Karpas-422 (cell line): Measurements from ENCODE around the gene FILIP1L. TPM values are rescaled to one million over a fixed set of nuclear protein-coding genes. Genes with fewer than 3 reads are reported as not detected.

Experiments used
- DNase-seq: peaks from one replicate; pipeline ENCODE4 v3.0.0-alpha.2; 2015
- H2AFZ ChIP-seq: fragments of 200-600 bp; sonication (generic); 2 replicates; pipeline ENCODE4 v1.6.1; 2014; ENCODE audit warnings: antibody characterized with exemption, low read length, mixed read lengths
- H3K27ac ChIP-seq: fragments of 200-600 bp; sonication (generic); 2 replicates; pipeline ENCODE4 v1.5.1; 2014; ENCODE audit warnings: mild to moderate bottlenecking, low read length, moderate library complexity
- H3K27me3 ChIP-seq: fragments of 200-600 bp; sonication (generic); 2 replicates; pipeline ENCODE4 v1.6.1; 2014; ENCODE audit warnings: low read length, mixed read lengths
- H3K36me3 ChIP-seq: fragments of 200-600 bp; sonication (generic); 2 replicates; pipeline ENCODE4 v1.6.1; 2014; ENCODE audit warnings: low read length, mixed read lengths; ENCODE audit not compliant: insufficient read depth
- H3K4me1 ChIP-seq: fragments of 200-600 bp; sonication (generic); 2 replicates; pipeline ENCODE4 v1.6.1; 2014; ENCODE audit warnings: mild to moderate bottlenecking, low read length, mixed read lengths
- H3K4me2 ChIP-seq: fragments of 200-600 bp; sonication (generic); 2 replicates; pipeline ENCODE4 v1.6.1; 2014; ENCODE audit warnings: low read length, low read depth, mild to moderate bottlenecking; ENCODE audit not compliant: poor library complexity, severe bottlenecking
- H3K4me3 ChIP-seq: fragments of 200-600 bp; sonication (generic); 2 replicates; pipeline ENCODE4 v1.5.1; 2014; ENCODE audit warnings: mild to moderate bottlenecking, antibody characterized with exemption, low read length, mixed read lengths
- H3K79me2 ChIP-seq: fragments of 200-600 bp; sonication (generic); 2 replicates; pipeline ENCODE4 v1.6.1; 2014; ENCODE audit warnings: mild to moderate bottlenecking, low read length, mixed read lengths
- H3K9ac ChIP-seq: fragments of 200-600 bp; sonication (generic); 2 replicates; pipeline ENCODE4 v1.6.0; 2014; ENCODE audit warnings: low read length
- H3K9me2 ChIP-seq: fragments of 200-600 bp; sonication (generic), shearing (Covaris generic); replicated peaks from 2 replicates; pipeline ENCODE4 v1.6.0; 2014; ENCODE audit warnings: mild to moderate bottlenecking, low read length, moderate library complexity; ENCODE audit not compliant: insufficient read depth
- H3K9me3 ChIP-seq: fragments of 300-700, 200-600 bp; sonication (generic); 2 replicates; pipeline ENCODE4 v1.6.1; 2014; ENCODE audit warnings: low read length, mixed read lengths
- H4K20me1 ChIP-seq: fragments of 200-600 bp; sonication (generic); 2 replicates; pipeline ENCODE4 v1.6.1; 2014; ENCODE audit warnings: mild to moderate bottlenecking, antibody characterized with exemption, low read length, low read depth; ENCODE audit not compliant: insufficient read depth
- total RNA-seq: library from RNA; depleted of rRNA; stranded (reverse); fragments of >200 nt; shearing (Covaris generic); gene quantifications from 2 replicates; pipeline ENCODE4 v1.2.3, GENCODE V29; 2014; ENCODE audit warnings: low replicate concordance

Gene FILIP1L
- total RNA-seq, 1 experiment from 2014 or later, result 0.37 TPM

- no peaks in the 10 kb centered on the region for H3K9me3 ChIP-seq
- H3K27ac ChIP-seq, result no peak overlapping the region
- H3K4me2 ChIP-seq, result no peak overlapping the region
- no peak overlapping the region for H2AFZ ChIP-seq
- no peaks in the 10 kb centered on the region; the same call in 1 of the 2 replicates for H3K79me2 ChIP-seq
- no peak overlapping the region for H3K4me3 ChIP-seq
- H3K27me3 ChIP-seq, result no peaks in the 10 kb centered on the region
- H3K9me2 ChIP-seq, result no peaks in the 10 kb centered on the region
- peaks cover 13% of the 10 kb centered on the region; the same call in 1 of the 2 replicates for H4K20me1 ChIP-seq
- no peaks in the 10 kb centered on the region for H3K4me1 ChIP-seq
- no peak for DNase-seq
- H3K36me3 ChIP-seq, result no peaks in the 10 kb centered on the region
- no peak overlapping the region for H3K9ac ChIP-seq
Measured at GRCh38 chr3:99953596-99953995, 160.7 kb downstream of the FILIP1L start.

- H3K4me1 ChIP-seq, result no peaks in the 10 kb centered on the region
- no peaks in the 10 kb centered on the region; the same call in 1 of the 2 replicates for H3K79me2 ChIP-seq
- H3K27me3 ChIP-seq, result no peaks in the 10 kb centered on the region
- DNase-seq, result no peak
- no peak overlapping the region for H3K27ac ChIP-seq
- H3K9ac ChIP-seq, result no peak overlapping the region
- H2AFZ ChIP-seq, result no peak overlapping the region
- H3K36me3 ChIP-seq, result no peaks in the 10 kb centered on the region
- no peaks in the 10 kb centered on the region for H3K9me2 ChIP-seq
- H3K4me3 ChIP-seq, result no peak overlapping the region
- no peaks in the 10 kb centered on the region for H3K9me3 ChIP-seq
- peaks cover 13% of the 10 kb centered on the region; the same call in 1 of the 2 replicates for H4K20me1 ChIP-seq
- no peak overlapping the region for H3K4me2 ChIP-seq
Measured at GRCh38 chr3:99952306-99952705, 162.0 kb downstream of the FILIP1L start.

DNA sequence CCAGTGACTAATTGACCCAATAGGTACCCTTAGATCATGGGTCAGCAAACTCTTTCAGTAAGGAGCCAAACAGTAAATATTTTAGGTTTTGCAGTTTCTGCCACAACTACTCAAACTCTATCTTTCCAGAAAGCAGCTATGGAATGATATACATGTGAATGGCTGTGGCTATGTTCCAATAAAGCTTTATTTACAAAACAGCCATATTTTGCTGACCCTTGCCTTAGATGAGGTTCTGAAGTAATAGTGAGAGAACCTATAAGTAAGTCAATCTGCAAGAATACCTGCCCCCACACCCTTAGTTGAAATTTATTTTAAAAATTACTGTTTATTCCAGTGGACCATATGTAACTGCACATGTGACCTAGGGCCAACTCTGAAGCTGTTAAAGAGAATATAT lies 162.6 kb downstream of the FILIP1L start:
- Histone ChIP-seq H3K4me3 (no peak overlapping the region), H3K36me3 (no peaks in the 10 kb centered on the region), H3K27me3 (no peaks in the 10 kb centered on the region), H3K4me1 (no peaks in the 10 kb centered on the region), H3K9me2 (no peaks in the 10 kb centered on the region), H3K9ac (no peak overlapping the region), H3K27ac (no peak overlapping the region), H2AFZ (no peak overlapping the region), H3K79me2 (no peaks in the 10 kb centered on the region; the same call in 1 of the 2 replicates), H4K20me1 (peaks cover 13% of the 10 kb centered on the region; the same call in 1 of the 2 replicates), H3K4me2 (no peak overlapping the region), H3K9me3 (no peaks in the 10 kb centered on the region)
- no peak for DNase-seq

DNA sequence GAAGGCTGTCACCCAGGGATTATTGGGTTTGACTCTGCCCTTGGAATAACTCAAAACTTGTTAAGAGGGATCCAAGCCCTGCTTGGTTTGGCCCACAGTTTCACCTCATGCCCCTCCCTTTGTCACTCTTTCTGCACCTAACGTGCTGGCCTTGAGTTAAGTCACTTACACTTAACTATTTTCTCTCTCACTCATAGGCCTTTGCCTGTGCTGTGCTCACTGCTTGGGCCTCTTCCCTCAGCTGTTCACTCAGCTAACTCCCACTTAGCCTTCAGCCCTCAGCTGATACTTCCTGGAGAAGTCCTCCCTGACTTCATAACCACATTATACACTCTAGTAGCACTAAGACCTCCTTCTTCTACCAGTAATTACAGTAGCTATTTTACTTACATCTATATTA lies 163.4 kb downstream of the FILIP1L start:
- Histone ChIP-seq H3K9me3 (no peaks in the 10 kb centered on the region), H3K36me3 (no peaks in the 10 kb centered on the region), H3K27ac (no peak overlapping the region), H3K27me3 (no peaks in the 10 kb centered on the region), H3K4me1 (no peaks in the 10 kb centered on the region), H3K4me2 (no peak overlapping the region), H3K4me3 (no peak overlapping the region), H3K9ac (no peak overlapping the region), H3K79me2 (no peaks in the 10 kb centered on the region; the same call in 1 of the 2 replicates), H4K20me1 (peaks cover 13% of the 10 kb centered on the region; the same call in 1 of the 2 replicates), H3K9me2 (no peaks in the 10 kb centered on the region), H2AFZ (no peak overlapping the region)
- no peak for DNase-seq

GRCh38 chr3:99949956-99950670 lies 164.2 kb downstream of the FILIP1L start:
- no peak overlapping the region for H3K4me2 ChIP-seq
- no peak overlapping the region for H3K27ac ChIP-seq
- no peak for DNase-seq
- no peaks in the 10 kb centered on the region for H3K9me3 ChIP-seq
- H3K27me3 ChIP-seq, result no peaks in the 10 kb centered on the region
- H3K4me3 ChIP-seq, result no peak overlapping the region
- peaks cover 17% of the 10 kb centered on the region; the same call in 1 of the 2 replicates for H4K20me1 ChIP-seq
- no peaks in the 10 kb centered on the region for H3K79me2 ChIP-seq
- no peaks in the 10 kb centered on the region for H3K36me3 ChIP-seq
- H2AFZ ChIP-seq, result no peak overlapping the region
- no peaks in the 10 kb centered on the region for H3K9me2 ChIP-seq
- no peaks in the 10 kb centered on the region for H3K4me1 ChIP-seq
- no peak overlapping the region for H3K9ac ChIP-seq

DNA sequence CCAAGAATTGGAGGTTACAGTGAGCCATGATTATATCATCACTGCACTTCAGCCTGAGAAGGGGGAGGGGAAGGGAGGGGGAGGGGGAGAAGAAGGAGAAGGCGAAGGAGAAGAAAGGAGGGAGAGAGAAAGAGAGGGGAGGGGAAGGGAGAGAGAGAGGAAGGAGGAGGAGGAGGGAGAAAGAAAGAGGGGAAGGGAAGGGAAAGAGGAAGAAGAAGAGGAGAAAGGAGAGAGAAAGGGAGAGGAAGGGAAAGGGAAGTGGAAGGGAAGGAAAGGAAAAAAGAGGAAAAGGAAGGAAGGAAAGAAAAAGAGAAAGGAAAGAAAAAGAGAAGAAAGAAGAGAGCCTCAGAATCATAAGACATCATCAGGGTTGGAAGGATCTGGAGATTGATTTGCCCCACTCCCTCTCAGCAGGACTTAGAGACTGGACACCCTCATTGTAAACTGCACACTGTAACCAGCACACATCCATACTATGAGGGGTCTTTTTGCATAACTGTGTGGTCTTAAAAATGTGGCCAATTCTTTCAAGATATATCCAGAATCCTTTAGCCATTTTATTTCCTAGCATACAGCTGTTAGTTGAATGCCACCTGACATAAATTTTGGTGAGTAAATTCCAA lies 165.7 kb downstream of the FILIP1L start:
- H3K27ac ChIP-seq, result no peak overlapping the region
- no peaks in the 10 kb centered on the region for H3K4me1 ChIP-seq
- H3K4me3 ChIP-seq, result no peak overlapping the region
- H3K9me2 ChIP-seq, result no peaks in the 10 kb centered on the region
- no peaks in the 10 kb centered on the region for H3K27me3 ChIP-seq
- no peaks in the 10 kb centered on the region for H3K9me3 ChIP-seq
- H4K20me1 ChIP-seq, result peaks cover 16% of the 10 kb centered on the region; the same call in 1 of the 2 replicates
- no peak for DNase-seq
- H3K36me3 ChIP-seq, result no peaks in the 10 kb centered on the region
- no peaks in the 10 kb centered on the region for H3K79me2 ChIP-seq
- no peak overlapping the region for H2AFZ ChIP-seq
- H3K9ac ChIP-seq, result no peak overlapping the region
- no peak overlapping the region for H3K4me2 ChIP-seq

DNA sequence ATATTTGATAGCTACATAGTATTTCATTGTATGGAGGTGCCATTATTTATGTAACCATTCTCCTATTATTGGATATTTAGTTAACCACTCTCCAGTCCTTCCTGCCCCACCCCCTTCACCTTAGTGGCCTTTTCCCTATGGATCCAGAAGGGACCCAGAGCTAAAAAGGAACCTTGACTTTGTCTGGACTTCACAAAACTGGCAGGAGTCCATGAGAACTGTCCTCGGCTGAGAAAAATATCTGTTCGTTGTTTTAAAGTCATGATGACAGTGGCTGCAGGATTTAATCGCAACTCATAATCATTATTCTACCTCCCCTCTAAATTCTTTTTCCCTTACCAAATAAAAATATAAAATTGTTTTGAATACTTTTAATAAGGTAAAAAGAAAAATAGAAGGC lies 166.9 kb downstream of the FILIP1L start:
- no peak overlapping the region for H3K9ac ChIP-seq
- H3K4me1 ChIP-seq, result no peaks in the 10 kb centered on the region
- H3K27me3 ChIP-seq, result no peaks in the 10 kb centered on the region
- peaks cover 11% of the 10 kb centered on the region; the same call in 1 of the 2 replicates for H4K20me1 ChIP-seq
- no peak overlapping the region for H3K4me3 ChIP-seq
- no peaks in the 10 kb centered on the region for H3K9me3 ChIP-seq
- no peaks in the 10 kb centered on the region for H3K79me2 ChIP-seq
- no peaks in the 10 kb centered on the region for H3K9me2 ChIP-seq
- no peaks in the 10 kb centered on the region for H3K36me3 ChIP-seq
- H3K27ac ChIP-seq, result no peak overlapping the region
- H3K4me2 ChIP-seq, result no peak overlapping the region
- no peak for DNase-seq
- no peak overlapping the region for H2AFZ ChIP-seq

DNA sequence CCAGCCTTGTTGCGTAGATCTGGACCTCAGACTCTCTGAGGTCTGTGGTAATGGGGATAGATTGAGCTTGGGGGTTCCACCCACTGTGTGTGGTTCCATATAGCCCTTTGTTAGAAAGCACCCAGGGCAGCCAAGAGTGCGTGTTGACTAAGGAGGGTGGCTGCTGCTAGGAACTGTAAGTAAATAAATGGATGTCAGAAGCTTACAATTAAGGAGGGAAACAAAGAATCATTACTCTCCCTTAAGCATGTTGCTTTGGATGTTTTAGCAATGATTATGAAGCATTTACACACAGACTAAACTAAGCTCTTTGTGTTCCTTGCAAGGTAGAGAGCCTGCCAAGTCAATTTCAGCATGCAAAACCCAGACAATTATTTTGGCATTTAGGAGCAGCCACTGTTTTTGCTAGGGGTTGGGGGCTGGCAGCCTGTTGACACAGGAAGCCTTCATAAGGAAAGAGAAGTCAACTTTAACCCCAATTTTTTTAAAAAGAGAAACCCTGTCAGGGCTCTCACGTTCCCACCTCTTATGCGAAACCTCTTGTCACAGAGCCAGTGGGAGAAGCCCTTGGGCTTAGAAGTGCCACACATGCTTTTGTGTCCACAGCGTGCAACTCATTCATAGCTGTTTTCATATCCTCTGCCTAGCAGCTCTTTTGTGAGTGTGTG lies 168.8 kb downstream of the FILIP1L start:
- Histone ChIP-seq H3K36me3 (no peaks in the 10 kb centered on the region), H2AFZ (no peak overlapping the region), H3K4me3 (no peak overlapping the region), H4K20me1 (peaks cover 11% of the 10 kb centered on the region; the same call in 1 of the 2 replicates), H3K27me3 (no peaks in the 10 kb centered on the region), H3K4me1 (no peaks in the 10 kb centered on the region), H3K27ac (no peak overlapping the region), H3K4me2 (no peak overlapping the region), H3K9me2 (no peaks in the 10 kb centered on the region), H3K9ac (no peak overlapping the region), H3K9me3 (no peaks in the 10 kb centered on the region), H3K79me2 (no peaks in the 10 kb centered on the region)
- DNase-seq, result no peak
